ENCODE data around the gene ABCG4. TPM values are rescaled to one million over a fixed set of nuclear protein-coding genes. Genes with fewer than 3 reads are reported as not detected.

ABCG4 gene
- total and polyA plus RNA-seq, 12 donors = 0.08 to 1.1 (median 0.29) TPM; not detected in 1

DNA sequence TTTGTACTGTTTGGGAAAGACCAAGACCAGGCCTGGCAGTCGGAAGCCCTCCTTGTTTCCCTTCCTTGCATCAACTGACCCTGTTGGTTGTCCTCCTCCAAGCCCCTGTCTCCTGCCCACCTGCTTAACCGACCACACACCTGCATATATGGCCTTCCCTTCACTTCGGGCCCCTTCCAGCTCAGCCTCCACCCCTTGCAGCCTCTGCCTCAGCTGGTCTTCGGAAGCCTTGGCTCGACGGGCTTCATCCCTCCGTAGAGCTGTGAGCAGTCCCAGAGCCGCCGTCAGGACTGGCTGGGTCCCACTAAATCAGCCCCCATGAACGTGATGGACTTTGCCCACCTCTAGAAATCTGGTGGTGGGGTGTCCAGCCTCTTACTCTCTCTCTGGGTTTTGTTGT is 44.8 kb downstream of the ABCG4 start:
- no peak for TF ChIP-seq POLR2A (IDR thresholded peaks at IDR 0.05)
- TF ChIP-seq, protein P1, sequence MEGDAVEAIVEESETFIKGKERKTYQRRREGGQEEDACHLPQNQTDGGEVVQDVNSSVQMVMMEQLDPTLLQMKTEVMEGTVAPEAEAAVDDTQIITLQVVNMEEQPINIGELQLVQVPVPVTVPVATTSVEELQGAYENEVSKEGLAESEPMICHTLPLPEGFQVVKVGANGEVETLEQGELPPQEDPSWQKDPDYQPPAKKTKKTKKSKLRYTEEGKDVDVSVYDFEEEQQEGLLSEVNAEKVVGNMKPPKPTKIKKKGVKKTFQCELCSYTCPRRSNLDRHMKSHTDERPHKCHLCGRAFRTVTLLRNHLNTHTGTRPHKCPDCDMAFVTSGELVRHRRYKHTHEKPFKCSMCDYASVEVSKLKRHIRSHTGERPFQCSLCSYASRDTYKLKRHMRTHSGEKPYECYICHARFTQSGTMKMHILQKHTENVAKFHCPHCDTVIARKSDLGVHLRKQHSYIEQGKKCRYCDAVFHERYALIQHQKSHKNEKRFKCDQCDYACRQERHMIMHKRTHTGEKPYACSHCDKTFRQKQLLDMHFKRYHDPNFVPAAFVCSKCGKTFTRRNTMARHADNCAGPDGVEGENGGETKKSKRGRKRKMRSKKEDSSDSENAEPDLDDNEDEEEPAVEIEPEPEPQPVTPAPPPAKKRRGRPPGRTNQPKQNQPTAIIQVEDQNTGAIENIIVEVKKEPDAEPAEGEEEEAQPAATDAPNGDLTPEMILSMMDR (IDR thresholded peaks at IDR 0.05) = no peak
- H3K9me3 ChIP-seq (replicated peaks in 1 of 3) = no peaks in the 10 kb centered on the region
- intact Hi-C loops (cut with DNase I) = loop anchor here in 1 of 2 donors (10.0 kb wide), 1 partner anchor 49 kb away; the partner anchor contains the start of gene ABCG4
- DNase-seq = no peak
- no peaks in the 10 kb centered on the region for H3K27me3 ChIP-seq
- no peaks in the 10 kb centered on the region for H3K36me3 ChIP-seq (replicated peaks in 1 of 2)
- H3K4me3 ChIP-seq = no peak overlapping the region
- no peak overlapping the region for H3K27ac ChIP-seq
- 83 to 90% (median 86%) methylated on average over 10 of the region's 10 CpGs for WGBS, 4 donors
- no peaks in the 10 kb centered on the region for H3K4me1 ChIP-seq (replicated peaks in 1 of 2)

DNA sequence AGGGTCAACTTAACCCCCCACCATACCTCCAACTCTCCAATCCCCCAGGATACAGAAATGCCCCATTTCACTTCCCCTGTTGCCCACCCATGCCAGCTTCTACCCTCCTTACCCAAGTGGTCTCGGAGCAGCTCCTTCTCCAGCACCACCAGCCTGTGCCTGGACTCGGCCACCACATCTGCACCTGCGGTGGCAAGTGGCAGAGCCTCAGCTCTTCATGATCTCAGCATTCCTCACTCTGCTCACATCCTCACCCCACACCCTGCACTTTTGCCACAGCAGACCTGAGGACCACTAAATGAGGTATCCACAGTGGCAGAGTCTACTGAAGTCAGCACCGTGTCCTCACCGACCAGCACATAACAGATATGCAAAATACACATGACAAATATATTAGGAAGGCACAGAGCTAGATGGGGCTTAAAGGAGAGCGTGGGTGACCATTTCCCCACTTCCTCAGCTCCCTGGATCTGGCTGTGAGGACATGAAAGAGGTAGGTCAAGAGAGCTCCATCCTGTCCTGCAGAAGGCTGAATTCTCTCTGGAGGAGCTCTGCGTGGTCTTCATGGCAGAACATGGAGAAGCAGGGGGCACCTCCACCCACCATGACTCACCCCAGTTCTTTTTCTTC is 46.1 kb downstream of the ABCG4 start:
- intact Hi-C loops (cut with DNase I) = loop anchor here in 1 of 2 donors (10.0 kb wide), 1 partner anchor 50 kb away; the partner anchor contains the start of gene ABCG4
- Histone ChIP-seq H3K27me3 (no peaks in the 10 kb centered on the region), H3K4me3 (no peak overlapping the region), H3K9me3 (replicated peaks in 1 of 3) (no peaks in the 10 kb centered on the region), H3K36me3 (replicated peaks in 1 of 2) (no peaks in the 10 kb centered on the region), H3K27ac (no peak overlapping the region), H3K4me1 (replicated peaks in 1 of 2) (no peaks in the 10 kb centered on the region)
- TF ChIP-seq, protein P1 (IDR thresholded peaks at IDR 0.05) = no peak
- TF ChIP-seq POLR2A (IDR thresholded peaks at IDR 0.05) = no peak
- DNase-seq = no peak
- 66 to 87% (median 71%) methylated on average over 6 to 7 of the region's 7 CpGs for WGBS, 4 donors

DNA sequence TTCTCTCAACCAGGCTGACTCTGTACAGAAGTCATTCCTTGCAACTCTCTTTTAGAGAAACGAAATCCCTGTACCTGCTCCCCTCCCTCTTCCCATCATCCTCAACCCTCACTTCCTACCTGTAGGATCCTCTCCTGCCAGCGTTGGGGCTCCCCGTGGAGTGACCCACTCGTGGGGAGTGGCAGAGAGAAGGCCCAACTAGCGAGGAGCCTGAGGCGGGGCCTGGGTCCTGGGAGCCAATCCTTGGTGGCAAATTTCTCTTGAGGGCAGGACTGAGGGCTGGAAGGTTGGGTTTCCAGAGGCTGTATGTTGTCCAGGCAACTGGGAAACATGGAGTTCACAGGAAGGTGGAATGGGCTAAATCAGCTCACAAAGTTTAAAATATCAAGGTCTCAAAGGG is 46.8 kb downstream of the ABCG4 start:
- no peak overlapping the region for H3K4me3 ChIP-seq
- H3K27ac ChIP-seq = no peak overlapping the region
- WGBS, 4 donors = 20 to 31% (median 29%) methylated on average over 6 of the region's 6 CpGs
- H3K9me3 ChIP-seq (replicated peaks in 1 of 3) = no peaks in the 10 kb centered on the region
- TF ChIP-seq, protein P1 (IDR thresholded peaks at IDR 0.05) = no peak
- TF ChIP-seq POLR2A (IDR thresholded peaks at IDR 0.05) = no peak
- intact Hi-C loops (cut with DNase I) = loop anchor here in 1 of 2 donors (10.0 kb wide), 1 partner anchor 51 kb away; the partner anchor contains the start of gene ABCG4
- H3K27me3 ChIP-seq = no peaks in the 10 kb centered on the region
- no peaks in the 10 kb centered on the region for H3K36me3 ChIP-seq (replicated peaks in 1 of 2)
- H3K4me1 ChIP-seq (replicated peaks in 1 of 2) = no peaks in the 10 kb centered on the region
- DNase-seq = peak; percentile 51 to 89 (median 67)

DNA sequence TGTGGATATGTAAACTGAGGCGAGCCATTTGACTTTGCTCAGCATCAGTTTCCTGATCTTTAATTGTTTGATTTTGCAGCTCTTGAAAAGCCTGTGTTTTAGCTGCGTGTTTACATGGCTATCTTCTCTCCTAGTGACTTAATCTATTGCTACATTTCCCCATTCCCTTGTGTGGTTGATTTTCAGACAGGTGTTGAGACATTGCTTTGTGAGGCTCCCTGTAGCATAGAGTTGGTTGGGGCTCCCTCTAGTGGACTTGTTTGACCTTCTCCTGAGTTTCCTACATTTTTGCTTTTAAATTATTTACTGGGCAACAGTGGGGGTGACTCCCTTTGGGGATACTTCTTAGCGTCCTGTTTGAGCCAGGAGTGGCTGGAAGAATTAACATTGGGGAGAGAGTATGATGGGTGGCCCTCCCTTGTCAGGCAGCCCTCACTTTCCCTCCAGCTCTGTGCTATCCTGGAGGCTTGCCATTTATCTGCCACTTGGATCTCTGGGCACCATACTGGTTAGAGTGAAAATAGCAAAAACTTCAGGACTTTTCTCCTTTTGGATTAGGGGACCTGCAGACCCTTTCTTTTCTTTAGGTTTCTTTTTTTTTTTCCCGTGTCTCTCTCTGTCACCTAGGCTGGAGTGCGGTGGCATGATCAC is 48.1 kb downstream of the ABCG4 start:
- TF ChIP-seq, protein P1 (IDR thresholded peaks at IDR 0.05) = peak; percentile 72 to 87 (median 82)
- no peak for TF ChIP-seq POLR2A (IDR thresholded peaks at IDR 0.05)
- H3K36me3 ChIP-seq (replicated peaks in 1 of 2) = no peaks in the 10 kb centered on the region
- no peak overlapping the region for H3K27ac ChIP-seq
- WGBS, 4 donors = 41 to 45% (median 43%) methylated on average over 5 of the region's 5 CpGs
- no peaks in the 10 kb centered on the region for H3K27me3 ChIP-seq
- no peaks in the 10 kb centered on the region for H3K4me1 ChIP-seq (replicated peaks in 1 of 2)
- H3K4me3 ChIP-seq = no peak overlapping the region
- no peaks in the 10 kb centered on the region for H3K9me3 ChIP-seq (replicated peaks in 1 of 3)
- peak; percentile 67 to 87 (median 77) for DNase-seq
- intact Hi-C loops (cut with DNase I) = loop anchor here in 1 of 2 donors (10.0 kb wide), 1 partner anchor 52 kb away; the partner anchor contains the start of gene ABCG4

Measured in adrenal gland (tissue), 12 donors.